H1 (cell line): ENCODE measurements around the gene ESYT2. TPM values are rescaled to one million over a fixed set of nuclear protein-coding genes. Genes with fewer than 3 reads are reported as not detected.

ENCODE experiments used
- CHD2 ChIP-seq: IDR thresholded peaks from 2 replicates; pipeline ENCODE4 v1.6.1; 2012; ENCODE audit warnings: low read length, improper control_type of control experiment
- EZH2 ChIP-seq: fragments of 200-600 bp; sonication (generic); IDR thresholded peaks from 2 replicates; pipeline ENCODE4 v1.7.1; 2012; ENCODE audit warnings: low read depth, mild to moderate bottlenecking, moderate library complexity, low read length, inconsistent platforms; ENCODE audit not compliant: severe bottlenecking
- JUND ChIP-seq: IDR thresholded peaks from 2 replicates; pipeline ENCODE4 v1.6.1; 2011; ENCODE audit warnings: mild to moderate bottlenecking, improper control_type of control experiment, low read length
- KDM1A ChIP-seq: fragments of 200-600, 300-600 bp; sonication (generic); IDR thresholded peaks from 2 replicates; pipeline ENCODE4 v1.7.1; 2016; ENCODE audit warnings: mild to moderate bottlenecking, low read length, borderline replicate concordance
- RAD21 ChIP-seq, 2 experiments: IDR thresholded peaks in 1 of 2; conservative IDR thresholded peaks in 1 of 2; 2 replicates each; pipeline ENCODE4 v1.6.1; 2011; ENCODE audit warnings: low read depth in 2 of 2, low read length in 2 of 2, improper control_type of control experiment in 1 of 2, inconsistent platforms in 1 of 2, mild to moderate bottlenecking in 1 of 2, moderate library complexity in 1 of 2
- SRF ChIP-seq: IDR thresholded peaks from 2 replicates; pipeline ENCODE4 v1.6.1; 2011; ENCODE audit warnings: mild to moderate bottlenecking, low read depth, low read length, moderate library complexity
- TCF12 ChIP-seq: IDR thresholded peaks from 2 replicates; pipeline ENCODE4 v1.6.1; 2011; ENCODE audit warnings: low read depth, mild to moderate bottlenecking, low read length
- polyA plus RNA-seq, 7 experiments: library from polyadenylated mRNA; depleted of rRNA in 3 of 7; stranded (reverse) in 5 of 7; unstranded in 2 of 7; fragments of >200 nt in 5 of 7; fragments of 200-250 nt in 2 of 7; gene quantifications; 1 replicate in 5 of 7; 2 replicates in 1 of 7; 4 replicates in 1 of 7; pipeline versions ENCODE4 v1.2.1 to v1.2.3, GENCODE V29; 2011 to 2013; ENCODE audit warnings: missing spikeins in 2 of 7, mixed read lengths in 2 of 7
- total RNA-seq: library from RNA; stranded (reverse); fragmentation: NEBNext Ultra II Directional; extraction: Animal tissue kit (Norgen Biotek cat#: 25700); gene quantifications from 2 replicates; pipeline ENCODE4 v1.2.1, GENCODE V29; 2021

The ESYT2 gene
- total and polyA plus RNA-seq, 2 of the 8 experiments (the other 6 are each of a cell fraction or from before 2014, with no cell fraction given), result 27.0 to 37.5 TPM

DNA sequence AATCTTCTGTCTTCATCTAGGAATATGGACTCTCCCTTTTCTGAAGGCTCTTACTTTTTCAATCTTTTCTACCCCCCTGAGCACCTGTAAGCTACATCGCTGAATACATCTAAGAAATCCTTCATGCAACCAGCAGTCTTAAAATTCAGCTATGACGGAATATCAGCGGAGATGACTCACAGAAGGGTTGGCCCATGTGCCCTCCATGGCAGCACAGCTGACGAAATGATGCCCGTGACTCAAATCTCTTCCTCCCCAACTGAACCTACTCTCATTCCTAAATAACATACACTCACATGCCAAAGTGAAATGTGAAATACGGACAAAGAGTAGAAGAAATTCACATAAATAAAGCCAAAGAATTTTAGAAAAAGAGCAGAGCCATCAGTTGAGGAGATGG is 94.4 kb downstream of the ESYT2 start (continued):
- TF ChIP-seq CHD2, result no peak
- TF ChIP-seq RAD21 (IDR thresholded peaks at IDR 0.05 in 1 of 2, conservative IDR thresholded peaks at IDR 0.05 in 1 of 2; ENCODE audit: low read depth in 2 of 2, low read length in 2 of 2), result no peak
- no peak for TF ChIP-seq KDM1A
- no peak for TF ChIP-seq EZH2
- TF ChIP-seq TCF12, result no peak
- TF ChIP-seq JUND, result no peak
- no peak for TF ChIP-seq SRF
